Measurements from ENCODE around the gene ZFYVE19. TPM values are rescaled to one million over a fixed set of nuclear protein-coding genes. Genes with fewer than 3 reads are reported as not detected.

ZFYVE19 gene
- polyA plus RNA-seq, 3 donors, result 8.2 to 62.9 (median 10.3) TPM

DNA sequence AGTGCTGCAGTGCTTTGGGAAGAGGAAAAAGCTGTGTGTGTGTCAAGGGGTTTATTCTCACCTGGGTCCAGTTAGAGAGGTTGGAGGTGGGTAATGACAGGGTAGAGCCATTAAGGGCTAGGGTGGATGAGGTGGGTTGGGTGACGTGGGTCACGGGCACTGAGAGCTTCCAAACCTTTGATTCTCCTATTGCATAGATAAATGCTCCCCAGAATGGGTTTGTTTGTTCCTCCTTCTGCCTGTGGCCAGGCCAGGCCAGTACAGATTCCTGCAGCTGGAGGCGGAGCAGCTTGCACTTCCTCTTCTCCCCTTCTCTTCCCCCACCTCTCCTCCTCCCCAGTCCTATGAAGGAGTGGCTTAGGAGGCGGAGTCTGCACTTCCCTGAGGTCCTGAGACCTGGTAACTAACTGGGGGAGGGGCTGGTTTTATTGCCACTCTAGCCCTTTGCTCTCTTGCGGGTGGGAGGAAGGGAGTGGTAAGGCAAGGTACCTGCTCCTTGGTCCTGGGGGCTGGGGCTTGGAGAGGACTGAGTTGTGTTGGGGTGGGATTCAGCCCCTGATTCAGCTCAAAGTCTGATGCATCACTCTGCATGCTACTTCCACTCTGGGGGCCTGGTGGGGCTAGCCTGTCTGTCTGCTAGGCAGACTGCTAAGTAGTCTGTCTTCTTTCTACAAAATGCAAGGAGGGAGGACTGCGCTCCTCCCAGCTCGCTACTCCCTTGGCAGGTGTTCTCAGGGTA lies 40.5 kb downstream of the ZFYVE19 start:
- Histone ChIP-seq H4K20me1 (ENCODE audit: insufficient read depth, low read length) (peaks cover 8% of the 10 kb centered on the region), H3K9ac (ENCODE audit: insufficient read depth, low read length, poor library complexity, severe bottlenecking) (peak overlapping the region; percentile 48), H3K27me3 (ENCODE audit: control insufficient read depth in 2 of 2, insufficient read depth in 2 of 2, low read length in 2 of 2) (peaks cover 6 to 10% of the 10 kb centered on the region in 2 donors), H3K36me3 (replicated peaks in 1 of 2; ENCODE audit: control insufficient read depth in 1 of 2, insufficient read depth in 2 of 2, low read length in 2 of 2) (peaks cover 7 to 11% of the 10 kb centered on the region in 2 donors), H3K79me2 (ENCODE audit: insufficient read depth, low read length) (peaks cover 8% of the 10 kb centered on the region), H3K9me3 (replicated peaks in 1 of 2; ENCODE audit: control insufficient read depth in 1 of 2, insufficient read depth in 1 of 2, low read length in 2 of 2) (peaks cover 0 to 2% of the 10 kb centered on the region in 2 donors), H3K4me2 (replicated peaks; ENCODE audit: extremely low read depth, low read length, poor library complexity, severe bottlenecking) (peak overlapping the region; percentile 99), H3K27ac (ENCODE audit: low read depth in 1 of 2, low read length in 2 of 2) (peak overlapping the region; percentile 77 to 83), H3K4me1 (ENCODE audit: control insufficient read depth in 1 of 2, insufficient read depth in 2 of 2, low read length in 2 of 2) (peaks cover 40 to 51% of the 10 kb centered on the region in 2 donors), H3K4me3 (replicated peaks in 1 of 3; ENCODE audit: low read depth in 2 of 3, low read length in 3 of 3) (peak overlapping the region in 2 of 3 experiments; percentile 23 to 94), H2AFZ (ENCODE audit: insufficient read depth, low read depth, low read length, poor library complexity, severe bottlenecking) (peak overlapping the region; percentile 69)
- TF ChIP-seq, protein P1, sequence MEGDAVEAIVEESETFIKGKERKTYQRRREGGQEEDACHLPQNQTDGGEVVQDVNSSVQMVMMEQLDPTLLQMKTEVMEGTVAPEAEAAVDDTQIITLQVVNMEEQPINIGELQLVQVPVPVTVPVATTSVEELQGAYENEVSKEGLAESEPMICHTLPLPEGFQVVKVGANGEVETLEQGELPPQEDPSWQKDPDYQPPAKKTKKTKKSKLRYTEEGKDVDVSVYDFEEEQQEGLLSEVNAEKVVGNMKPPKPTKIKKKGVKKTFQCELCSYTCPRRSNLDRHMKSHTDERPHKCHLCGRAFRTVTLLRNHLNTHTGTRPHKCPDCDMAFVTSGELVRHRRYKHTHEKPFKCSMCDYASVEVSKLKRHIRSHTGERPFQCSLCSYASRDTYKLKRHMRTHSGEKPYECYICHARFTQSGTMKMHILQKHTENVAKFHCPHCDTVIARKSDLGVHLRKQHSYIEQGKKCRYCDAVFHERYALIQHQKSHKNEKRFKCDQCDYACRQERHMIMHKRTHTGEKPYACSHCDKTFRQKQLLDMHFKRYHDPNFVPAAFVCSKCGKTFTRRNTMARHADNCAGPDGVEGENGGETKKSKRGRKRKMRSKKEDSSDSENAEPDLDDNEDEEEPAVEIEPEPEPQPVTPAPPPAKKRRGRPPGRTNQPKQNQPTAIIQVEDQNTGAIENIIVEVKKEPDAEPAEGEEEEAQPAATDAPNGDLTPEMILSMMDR (IDR thresholded peaks at IDR 0.05), result no peak
- intact Hi-C loops (cut with micrococcal nuclease), result no loop called here
- WGBS (ENCODE audit: insufficient coverage), result 42% methylated on average over 2 of the region's 7 CpGs
- Mint-ChIP-seq H3K4me1 (peaks cover 40% of the 10 kb centered on the region), H3K4me3 (peak overlapping the region; percentile 70 to 99), H3K9me3 (peaks cover 0 to 6% (median 2%) of the 10 kb centered on the region in 7 donors), H3K27me3 (ENCODE audit: low read depth in 3 of 3) (peaks cover 12 to 28% (median 18%) of the 10 kb centered on the region in 3 donors), H3K27ac (peak overlapping the region; percentile 83 to 96 (median 94)), H3K36me3 (peaks cover 26 to 31% of the 10 kb centered on the region in 2 donors)
- DNase-seq, result peak; percentile 86 to 91 (median 86)

DNA sequence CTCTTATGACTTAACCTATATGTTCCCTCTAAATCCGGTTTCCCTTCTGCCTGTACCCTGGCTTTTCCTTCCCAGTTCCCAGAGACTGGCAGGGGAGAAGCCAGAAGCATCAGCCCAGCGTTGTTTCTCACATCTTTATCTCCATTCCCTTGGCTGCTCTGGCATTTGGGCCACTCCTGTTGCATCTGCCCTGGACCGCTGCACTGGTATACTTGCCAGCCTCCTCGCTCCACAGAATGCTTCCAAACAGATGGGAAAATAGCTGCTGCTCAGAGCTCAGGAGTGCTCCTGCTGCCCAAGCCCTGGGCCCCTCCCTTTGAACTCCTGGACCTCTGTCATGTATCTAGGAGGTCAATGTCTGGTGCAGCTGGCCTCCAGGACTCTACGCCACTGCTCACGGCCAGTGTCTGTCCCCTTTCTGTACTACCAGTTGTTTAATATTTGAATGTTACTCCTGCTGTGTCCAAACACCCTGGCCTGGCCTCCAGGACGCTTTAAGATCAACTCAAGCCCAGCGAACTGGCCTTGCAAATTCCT lies 43.8 kb downstream of the ZFYVE19 start:
- Mint-ChIP-seq H3K4me3 (no peak overlapping the region), H3K36me3 (peaks cover 44 to 58% of the 10 kb centered on the region in 2 donors), H3K27me3 (ENCODE audit: low read depth in 3 of 3) (peaks cover 2 to 5% (median 3%) of the 10 kb centered on the region in 3 donors), H3K4me1 (peaks cover 27% of the 10 kb centered on the region), H3K9me3 (no peaks in the 10 kb centered on the region), H3K27ac (peak overlapping the region in 2 of 7 donors; percentile 17 to 57)
- H3K27me3 ChIP-seq (ENCODE audit: control insufficient read depth in 2 of 2, insufficient read depth in 2 of 2, low read length in 2 of 2), result no peaks in the 10 kb centered on the region
- peaks cover 35 to 43% of the 10 kb centered on the region in 2 donors for H3K36me3 ChIP-seq (replicated peaks in 1 of 2; ENCODE audit: control insufficient read depth in 1 of 2, insufficient read depth in 2 of 2, low read length in 2 of 2)
- intact Hi-C loops (cut with micrococcal nuclease), result no loop called here
- H3K4me2 ChIP-seq (replicated peaks; ENCODE audit: extremely low read depth, low read length, poor library complexity, severe bottlenecking), result no peak overlapping the region
- peaks cover 27 to 29% of the 10 kb centered on the region in 2 donors for H3K4me1 ChIP-seq (ENCODE audit: control insufficient read depth in 1 of 2, insufficient read depth in 2 of 2, low read length in 2 of 2)
- no peak overlapping the region for H3K27ac ChIP-seq (ENCODE audit: low read depth in 1 of 2, low read length in 2 of 2)
- no peak for DNase-seq
- no peaks in the 10 kb centered on the region for H3K9me3 ChIP-seq (replicated peaks in 1 of 2; ENCODE audit: control insufficient read depth in 1 of 2, insufficient read depth in 1 of 2, low read length in 2 of 2)
- no peak overlapping the region for H3K9ac ChIP-seq (ENCODE audit: insufficient read depth, low read length, poor library complexity, severe bottlenecking)
- H4K20me1 ChIP-seq (ENCODE audit: insufficient read depth, low read length), result peaks cover 15% of the 10 kb centered on the region
- H3K4me3 ChIP-seq (replicated peaks in 1 of 3; ENCODE audit: low read depth in 2 of 3, low read length in 3 of 3), result no peak overlapping the region
- H2AFZ ChIP-seq (ENCODE audit: insufficient read depth, low read depth, low read length, poor library complexity, severe bottlenecking), result no peak overlapping the region
- TF ChIP-seq, protein P1 (IDR thresholded peaks at IDR 0.05), result no peak
- H3K79me2 ChIP-seq (ENCODE audit: insufficient read depth, low read length), result peaks cover 8% of the 10 kb centered on the region
- 100% methylated on average over 4 of the region's 8 CpGs for WGBS (ENCODE audit: insufficient coverage)

All from CD14-positive monocyte (primary cell).